ENCODE results near the gene RIPPLY2.
"Not testable (repeated sequence)": the region's sequence is repeated elsewhere in the genome, so short reads cannot be mapped to it uniquely, and the experiment has no call there.

Gene RIPPLY2

DNA sequence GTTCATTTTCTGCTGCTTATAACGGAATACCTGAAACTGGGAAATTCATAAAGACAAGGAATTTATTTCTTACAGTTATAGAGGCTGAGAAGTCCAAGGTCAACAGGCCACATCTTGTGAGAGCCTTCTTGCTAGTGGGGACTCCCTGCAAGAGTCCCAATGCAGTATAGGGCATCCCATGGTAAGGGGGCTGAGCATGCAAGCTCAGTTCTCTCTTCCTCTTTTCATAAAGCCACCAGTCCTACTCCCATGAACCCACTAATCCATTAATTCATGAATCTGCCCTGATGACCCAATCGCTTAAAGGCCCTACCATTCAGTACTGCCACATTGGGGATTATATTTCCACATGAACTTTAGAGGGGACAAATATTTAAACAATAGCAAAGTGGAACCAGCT, 32.8 kb downstream of the RIPPLY2 start:
- no peak for TF ChIP-seq Cebpa-rat (IDR thresholded peaks at IDR 0.05)
- Histone ChIP-seq H3K4me2 (no peak overlapping the region), H3K27ac (no peak overlapping the region), H3K4me3 (no peak overlapping the region), H3K9me3 (replicated peaks in 1 of 11) (peaks cover 0 to 13% (median 9%) of the 10 kb centered on the region in 11 experiments; a peak in 11 of 22 replicates), H4K20me1 (peaks cover 3 to 76% (median 29%) of the 10 kb centered on the region in 11 experiments; a peak in 17 of 22 replicates), H3K9ac (no peak overlapping the region), H3K36me3 (peaks cover 0 to 5% (median 0%) of the 10 kb centered on the region in 11 experiments; a peak in 2 of 22 replicates), H3K4me1 (no peaks in the 10 kb centered on the region), H3K27me3 (no peaks in the 10 kb centered on the region)

DNA sequence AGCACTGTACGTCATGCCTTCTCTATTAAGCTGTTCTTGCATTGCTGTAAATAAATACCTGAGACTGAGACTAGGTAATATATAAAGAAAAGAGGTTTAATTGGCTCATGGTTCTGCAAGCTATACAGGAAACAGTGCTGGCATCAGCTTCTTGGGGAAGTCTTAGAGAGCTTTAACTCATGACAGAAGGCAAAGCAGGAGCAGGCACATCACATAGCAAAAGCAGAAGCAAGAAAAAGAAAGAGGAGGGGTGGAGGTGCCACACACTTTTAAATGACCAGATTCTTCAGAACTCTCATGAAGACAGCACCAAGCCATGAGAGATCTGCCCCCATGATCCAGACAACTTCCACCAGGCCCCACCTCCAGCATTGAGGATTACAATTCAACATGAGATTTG, 36.5 kb downstream of the RIPPLY2 start:
- H3K4me1 ChIP-seq = 0 out of 20 replicates have a peak, but pooled peaks cover 0 to 6% (median 0%) of the 10 kb centered on the region in 10 experiments
- no peak overlapping the region for H3K4me3 ChIP-seq
- no peak for TF ChIP-seq Cebpa-rat (IDR thresholded peaks at IDR 0.05)
- no peak overlapping the region for H3K27ac ChIP-seq
- peaks cover 0 to 13% (median 9%) of the 10 kb centered on the region in 11 experiments; a peak in 11 of 22 replicates for H3K9me3 ChIP-seq (replicated peaks in 1 of 11)
- H4K20me1 ChIP-seq = peaks cover 3 to 72% (median 28%) of the 10 kb centered on the region in 11 experiments; a peak in 14 of 22 replicates
- H3K9ac ChIP-seq = no peak overlapping the region
- no peaks in the 10 kb centered on the region for H3K27me3 ChIP-seq
- no peak overlapping the region for H3K4me2 ChIP-seq
- peaks cover 0 to 10% (median 0%) of the 10 kb centered on the region in 11 experiments; a peak in 2 of 22 replicates for H3K36me3 ChIP-seq

DNA sequence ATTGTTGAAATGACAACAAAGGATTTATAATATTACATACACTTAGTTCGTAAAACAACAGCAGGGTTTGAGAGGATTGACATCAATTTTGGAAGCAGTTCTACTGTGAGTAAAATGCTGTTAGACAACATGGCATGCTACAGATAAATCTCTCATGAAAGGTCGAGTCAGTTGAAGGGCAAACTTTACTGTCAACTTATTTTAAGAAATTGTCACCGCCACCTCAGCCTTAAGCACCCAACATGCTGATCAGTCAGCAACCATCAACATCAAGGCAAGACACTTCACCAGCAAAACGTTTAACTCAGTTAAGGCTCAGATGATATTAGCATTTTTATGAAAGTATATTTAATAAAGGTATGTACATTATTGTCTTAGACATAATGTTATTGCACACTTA, 37.4 kb downstream of the RIPPLY2 start:
- Histone ChIP-seq H3K4me1 (0 out of 20 replicates have a peak, but pooled peaks cover 0 to 6% (median 0%) of the 10 kb centered on the region in 10 experiments), H3K9ac (no peak overlapping the region), H4K20me1 (peaks cover 0 to 64% (median 24%) of the 10 kb centered on the region in 11 experiments; a peak in 14 of 22 replicates), H3K36me3 (peaks cover 0 to 17% (median 0%) of the 10 kb centered on the region in 11 experiments; a peak in 4 of 22 replicates), H3K4me2 (no peak overlapping the region), H3K9me3 (replicated peaks in 1 of 11) (peaks cover 0 to 13% (median 9%) of the 10 kb centered on the region in 11 experiments; a peak in 11 of 22 replicates), H3K4me3 (no peak overlapping the region), H3K27ac (no peak overlapping the region), H3K27me3 (no peaks in the 10 kb centered on the region)
- TF ChIP-seq Cebpa-rat (IDR thresholded peaks at IDR 0.05) = no peak

DNA sequence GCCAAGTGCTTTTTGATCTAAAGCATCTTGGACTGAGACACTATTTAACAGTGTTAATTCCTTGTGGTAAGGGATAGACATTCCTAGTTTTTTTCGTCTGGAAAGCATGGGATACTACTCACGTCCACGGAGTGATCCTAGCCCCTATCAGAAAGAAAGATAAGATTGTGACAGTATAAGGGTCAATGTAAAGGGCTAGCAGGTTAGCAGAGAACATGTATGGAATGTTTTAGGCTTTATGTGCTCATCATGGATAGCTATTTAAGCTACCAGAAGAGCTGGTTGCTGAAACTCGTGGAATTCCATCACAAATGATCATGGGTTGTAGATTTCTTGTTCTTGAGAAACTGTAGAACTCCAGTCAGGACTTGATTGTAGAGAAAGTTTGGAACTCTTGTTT, 38.4 kb downstream of the RIPPLY2 start:
- no peak overlapping the region for H3K4me2 ChIP-seq
- H3K4me3 ChIP-seq = no peak overlapping the region
- peaks cover 0 to 53% (median 15%) of the 10 kb centered on the region in 11 experiments; a peak in 12 of 22 replicates for H4K20me1 ChIP-seq
- H3K4me1 ChIP-seq = 0 out of 20 replicates have a peak, but pooled peaks cover 0 to 6% (median 0%) of the 10 kb centered on the region in 10 experiments
- no peak for TF ChIP-seq Cebpa-rat (IDR thresholded peaks at IDR 0.05)
- H3K27ac ChIP-seq = no peak overlapping the region
- H3K9ac ChIP-seq = no peak overlapping the region
- no peaks in the 10 kb centered on the region for H3K27me3 ChIP-seq
- peaks cover 5 to 18% (median 13%) of the 10 kb centered on the region in 11 experiments; a peak in 16 of 22 replicates for H3K9me3 ChIP-seq (replicated peaks in 1 of 11)
- H3K36me3 ChIP-seq = peaks cover 0 to 24% (median 5%) of the 10 kb centered on the region in 11 experiments; a peak in 7 of 22 replicates

DNA sequence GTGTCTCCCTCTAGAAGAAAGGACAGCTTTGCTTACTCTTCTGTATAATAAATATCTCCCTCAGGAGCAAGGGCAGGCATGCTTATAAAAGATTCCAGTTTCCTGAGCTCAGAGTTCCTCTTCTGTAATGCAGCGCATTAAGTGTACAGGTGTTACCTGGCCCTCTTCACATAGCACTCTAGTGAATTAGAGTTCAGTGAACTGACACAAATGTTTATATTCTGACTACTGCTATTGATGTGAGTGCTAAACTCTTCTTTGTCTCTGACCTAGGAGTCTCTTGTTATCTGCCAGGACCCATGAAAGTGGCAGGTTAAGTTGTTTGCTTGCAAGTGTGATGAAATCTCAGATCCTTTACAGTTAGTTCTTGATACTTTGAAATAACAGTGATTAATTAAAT, 39.9 kb downstream of the RIPPLY2 start:
- Histone ChIP-seq H3K9me3 (replicated peaks in 1 of 11) (peaks cover 5 to 26% (median 14%) of the 10 kb centered on the region in 11 experiments; a peak in 16 of 22 replicates), H3K4me3 (no peak overlapping the region), H3K9ac (no peak overlapping the region), H4K20me1 (peaks cover 0 to 51% (median 15%) of the 10 kb centered on the region in 11 experiments; a peak in 12 of 22 replicates), H3K36me3 (peaks cover 0 to 26% (median 5%) of the 10 kb centered on the region in 11 experiments; a peak in 7 of 22 replicates), H3K4me2 (no peak overlapping the region), H3K4me1 (0 out of 20 replicates have a peak, but pooled peaks cover 0 to 6% (median 0%) of the 10 kb centered on the region in 10 experiments), H3K27ac (no peak overlapping the region), H3K27me3 (no peaks in the 10 kb centered on the region)
- TF ChIP-seq Cebpa-rat (IDR thresholded peaks at IDR 0.05) = no peak

DNA sequence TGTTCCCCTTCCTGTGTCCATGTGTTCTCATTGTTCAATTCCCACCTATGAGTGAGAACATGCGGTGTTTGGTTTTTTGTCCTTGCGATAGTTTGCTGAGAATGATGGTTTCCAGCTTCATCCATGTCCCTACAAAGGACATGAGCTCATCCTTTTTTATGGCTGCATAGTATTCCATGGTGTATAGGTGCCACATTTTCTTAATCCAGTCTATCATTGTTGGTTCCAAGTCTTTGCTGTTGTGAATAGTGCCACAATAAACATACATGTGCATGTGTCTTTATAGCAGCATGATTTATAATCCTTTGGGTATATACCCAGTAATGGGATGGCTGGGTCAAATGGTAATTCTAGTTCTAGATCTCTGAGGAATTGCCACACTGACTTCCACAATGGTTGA, 43.9 kb downstream of the RIPPLY2 start:
- not testable (repeated sequence) for H3K27ac ChIP-seq, H3K27me3 ChIP-seq, H3K4me1 ChIP-seq, H3K4me2 ChIP-seq, H3K9ac ChIP-seq, H3K4me3 ChIP-seq
- Histone ChIP-seq H4K20me1 (peaks cover 0 to 22% (median 5%) of the 10 kb centered on the region in 11 experiments; a peak in 10 of 22 replicates), H3K9me3 (replicated peaks in 1 of 11) (peaks cover 0 to 18% (median 9%) of the 10 kb centered on the region in 11 experiments; a peak in 10 of 22 replicates), H3K36me3 (peaks cover 0 to 26% (median 5%) of the 10 kb centered on the region in 11 experiments; a peak in 6 of 22 replicates)

DNA sequence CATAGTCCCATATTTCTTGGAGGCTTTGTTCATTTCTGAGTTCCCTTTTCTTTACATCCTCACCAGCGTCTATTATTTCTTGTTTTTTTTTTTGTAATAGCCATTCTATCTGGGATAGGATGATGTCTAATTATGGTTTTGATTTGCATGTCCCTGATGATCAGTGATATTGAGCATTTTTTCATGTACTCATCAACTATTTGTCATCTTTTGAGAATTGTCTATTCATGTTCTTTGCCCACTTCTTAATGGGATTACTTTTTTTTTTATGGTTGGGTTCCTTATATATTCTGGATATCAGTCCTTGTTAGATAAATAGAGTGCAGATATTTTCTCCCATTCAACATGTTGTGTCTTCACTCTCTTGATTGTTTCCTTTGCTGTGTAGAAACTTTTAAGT, 48.5 kb downstream of the RIPPLY2 start:
- no peak overlapping the region for H3K9ac ChIP-seq
- H3K4me3 ChIP-seq = no peak overlapping the region
- H3K9me3 ChIP-seq (replicated peaks in 1 of 11) = peaks cover 3 to 35% (median 20%) of the 10 kb centered on the region in 11 experiments; a peak in 15 of 22 replicates
- TF ChIP-seq Cebpa-rat (IDR thresholded peaks at IDR 0.05) = no peak
- peaks cover 0 to 28% (median 11%) of the 10 kb centered on the region in 11 experiments; a peak in 10 of 22 replicates for H4K20me1 ChIP-seq
- H3K4me2 ChIP-seq = no peak overlapping the region
- H3K27me3 ChIP-seq = no peaks in the 10 kb centered on the region
- H3K36me3 ChIP-seq = peaks cover 0 to 2% (median 0%) of the 10 kb centered on the region in 11 experiments; a peak in 3 of 22 replicates
- H3K4me1 ChIP-seq = no peaks in the 10 kb centered on the region
- H3K27ac ChIP-seq = no peak overlapping the region

DNA sequence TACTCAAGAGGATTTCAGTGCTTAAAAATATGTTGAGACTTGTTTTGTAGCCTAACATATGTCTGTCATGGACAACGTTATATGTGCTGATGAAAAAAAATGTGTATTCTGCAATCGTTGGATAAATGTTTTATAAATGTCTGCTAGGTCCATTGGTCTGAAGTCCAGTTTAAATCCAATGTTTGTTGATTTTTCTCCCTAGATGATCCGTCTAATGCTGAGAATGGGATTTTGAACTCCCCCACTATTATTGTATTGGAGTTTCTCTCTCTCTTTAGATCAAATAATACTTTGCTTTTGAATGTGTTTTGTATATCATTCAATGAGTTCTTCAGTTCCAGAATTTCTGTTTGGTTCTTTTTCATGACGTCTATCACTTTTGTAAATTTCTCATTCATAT, 51.2 kb downstream of the RIPPLY2 start:
- Histone ChIP-seq H3K4me2 (no peak overlapping the region), H3K27ac (no peak overlapping the region), H3K27me3 (no peaks in the 10 kb centered on the region), H3K4me1 (no peaks in the 10 kb centered on the region), H3K4me3 (no peak overlapping the region), H4K20me1 (peaks cover 0 to 41% (median 12%) of the 10 kb centered on the region in 11 experiments; a peak in 11 of 22 replicates), H3K9me3 (replicated peaks in 1 of 11) (peaks cover 0 to 33% (median 17%) of the 10 kb centered on the region in 11 experiments; a peak in 14 of 22 replicates), H3K9ac (no peak overlapping the region), H3K36me3 (peaks cover 0 to 6% (median 0%) of the 10 kb centered on the region in 11 experiments; a peak in 1 of 22 replicates)
- no peak for TF ChIP-seq Cebpa-rat (IDR thresholded peaks at IDR 0.05)

DNA sequence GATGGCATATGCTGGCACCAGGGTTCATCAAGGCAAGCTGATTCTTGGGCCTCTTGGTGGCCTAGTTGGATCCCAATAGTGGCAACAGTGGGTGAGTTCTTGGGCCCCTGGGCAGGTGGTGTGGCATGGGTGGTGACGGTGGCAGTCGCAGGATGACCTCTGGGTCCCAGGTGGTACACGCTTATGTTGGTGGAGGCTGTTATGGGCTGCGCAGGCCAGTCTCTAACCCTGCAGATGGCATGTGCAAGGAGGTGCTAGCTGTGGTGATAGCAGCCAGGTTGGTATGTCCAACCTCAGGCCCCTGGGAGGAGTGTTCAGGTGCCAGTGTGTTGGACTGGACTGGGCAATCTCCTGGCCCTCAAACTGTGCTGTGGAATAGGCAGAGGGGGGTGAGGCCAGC, 52.5 kb downstream of the RIPPLY2 start:
- Histone ChIP-seq H3K9me3 (replicated peaks in 1 of 11) (peaks cover 0 to 33% (median 17%) of the 10 kb centered on the region in 11 experiments; a peak in 14 of 22 replicates), H3K9ac (no peak overlapping the region), H3K27me3 (no peaks in the 10 kb centered on the region)

More for the DNA sequence above, 52.5 kb downstream of the RIPPLY2 start:
- no peak overlapping the region for H3K27ac ChIP-seq
- peaks cover 0 to 6% (median 0%) of the 10 kb centered on the region in 11 experiments; a peak in 2 of 22 replicates for H3K36me3 ChIP-seq
- H3K4me2 ChIP-seq = no peak overlapping the region
- H4K20me1 ChIP-seq = peaks cover 0 to 41% (median 12%) of the 10 kb centered on the region in 11 experiments; a peak in 11 of 22 replicates
- no peaks in the 10 kb centered on the region for H3K4me1 ChIP-seq
- no peak for TF ChIP-seq Cebpa-rat (IDR thresholded peaks at IDR 0.05)
- no peak overlapping the region for H3K4me3 ChIP-seq

Measured in BLaER1 treated with 17β-estradiol and CSF1 and Interleukin-3, amounts not matched to agents 10 nM and 100 nM (cell line).